GM12892 (cell line): ENCODE data around the gene THAP7.
"Not testable (repeated sequence)": the region's sequence is repeated elsewhere in the genome, so short reads cannot be mapped to it uniquely, and the experiment has no call there.

Experiments
- DNase-seq: peaks from one replicate; pipeline ENCODE4 v3.0.0; 2011; ENCODE audit not compliant: insufficient read length
- FAIRE-seq: peaks from 2 replicates; lab custom pipeline; 2011; peaks lifted over from hg19 to GRCh38; lab: Jason Lieb, UNC
- POLR2A ChIP-seq: IDR thresholded peaks from 2 replicates; pipeline ENCODE4 v1.6.1; 2011; ENCODE audit warnings: low read depth, low read length, control low read depth
- POLR2AphosphoS5 ChIP-seq: IDR thresholded peaks from 2 replicates; pipeline ENCODE4 v1.6.1; 2011; ENCODE audit warnings: low read depth, low read length, control low read depth
- TAF1 ChIP-seq: IDR thresholded peaks from 2 replicates; pipeline ENCODE4 v1.6.1; 2011; ENCODE audit warnings: low read depth, mild to moderate bottlenecking, control low read depth, low read length, borderline replicate concordance

THAP7 gene

GRCh38 chr22:20978419-20978818, 23.5 kb downstream of the THAP7 start:
- no peak for FAIRE-seq
- no peak for DNase-seq

GRCh38 chr22:20977516-20978170, 24.3 kb downstream of the THAP7 start:
- DNase-seq: no peak
- TF ChIP-seq TAF1 (no peak), POLR2A (no peak), POLR2AphosphoS5 (no peak)
- FAIRE-seq: no peak

More at GRCh38 chr22:20978419-20978818, 23.5 kb downstream of the THAP7 start:
- TF ChIP-seq POLR2AphosphoS5 (no peak), TAF1 (no peak), POLR2A (no peak)

GRCh38 chr22:20977019-20977418, 24.9 kb downstream of the THAP7 start:
- DNase-seq: no peak
- TF ChIP-seq POLR2A (no peak), POLR2AphosphoS5 (no peak), TAF1 (no peak)
- FAIRE-seq: no peak

GRCh38 chr22:20976291-20976877, 25.5 kb downstream of the THAP7 start:
- DNase-seq (no peak), FAIRE-seq (no peak)
- TF ChIP-seq POLR2A: no peak
- no peak for TF ChIP-seq TAF1
- no peak for TF ChIP-seq POLR2AphosphoS5

- no peak for FAIRE-seq
- TF ChIP-seq POLR2A (no peak), POLR2AphosphoS5 (no peak), TAF1 (no peak)
Measured at GRCh38 chr22:20975541-20976290, 26.2 kb downstream of the THAP7 start.

GRCh38 chr22:20974336-20974955, 27.5 kb downstream of the THAP7 start:
- TF ChIP-seq POLR2AphosphoS5 (no peak), TAF1 (no peak), POLR2A (no peak)
- FAIRE-seq: no peak

More at GRCh38 chr22:20975541-20976290, 26.2 kb downstream of the THAP7 start:
- DNase-seq: no peak

GRCh38 chr22:20973634-20974286, 28.2 kb downstream of the THAP7 start:
- DNase-seq: no peak
- FAIRE-seq: no peak
- TF ChIP-seq TAF1: no peak
- no peak for TF ChIP-seq POLR2A
- no peak for TF ChIP-seq POLR2AphosphoS5

More at GRCh38 chr22:20974336-20974955, 27.5 kb downstream of the THAP7 start:
- DNase-seq: no peak

- FAIRE-seq (no peak), DNase-seq (no peak)
- TF ChIP-seq POLR2A: no peak
- no peak for TF ChIP-seq TAF1
- no peak for TF ChIP-seq POLR2AphosphoS5
Measured at GRCh38 chr22:20972933-20973577, 28.9 kb downstream of the THAP7 start.

- not testable (repeated sequence) for DNase-seq, FAIRE-seq
Measured at GRCh38 chr22:20972014-20972694, 29.8 kb downstream of the THAP7 start.

- DNase-seq (no peak), FAIRE-seq (no peak)
- TF ChIP-seq TAF1 (no peak), POLR2A (no peak), POLR2AphosphoS5 (no peak)
Measured at GRCh38 chr22:20970939-20971657, 30.8 kb downstream of the THAP7 start.
